Colonic mucosa (tissue), 4 donors: ENCODE data around the gene KCNG2. TPM values are rescaled to one million over a fixed set of nuclear protein-coding genes. Genes with fewer than 3 reads are reported as not detected.
A peak's percentile ranks its signal among the peaks of the same experiment; 100 is the strongest.

Experiments used
- DNase-seq: peaks from one replicate; pipeline ENCODE4 v3.0.0-alpha.2; 2020
- H3K27ac ChIP-seq: fragments of 200-600 bp; one replicate; pipeline ENCODE4 v1.8.0; 2021
- H3K27me3 ChIP-seq: fragments of 200-600 bp; one replicate; pipeline ENCODE4 v1.8.0; 2021
- H3K36me3 ChIP-seq: fragments of 200-600 bp; one replicate; pipeline ENCODE4 v1.8.0; 2021
- H3K4me1 ChIP-seq: fragments of 200-600 bp; one replicate; pipeline ENCODE4 v1.8.0; 2021; ENCODE audit warnings: mild to moderate bottlenecking
- H3K4me3 ChIP-seq: fragments of 200-600 bp; one replicate; pipeline ENCODE4 v1.8.0; 2021
- H3K9ac ChIP-seq, 2 donors: one replicate each; pipeline ENCODE4 v1.7.0; 2013; ENCODE audit warnings: control low read depth in 2 of 2, low read depth in 2 of 2, low read length in 2 of 2
- H3K9me3 ChIP-seq: fragments of 200-600 bp; one replicate; pipeline ENCODE4 v1.8.0; 2021
- CTCF ChIP-seq: fragments of 200-600 bp; IDR thresholded peaks from one replicate; pipeline ENCODE4 v1.8.0; 2022; ENCODE audit warnings: antibody characterized with exemption, mild to moderate bottlenecking
- intact Hi-C: fragments of 100-400 bp; cut with DNase I; formaldehyde crosslinking; loops from one replicate; pipeline ENCODE4 v1.14.1; 2022
- total RNA-seq, 2 donors: library from RNA; stranded (reverse); fragmentation: NEBNext Ultra II Directional in 1 of 2; extraction: Animal tissue kit (Norgen Biotek cat#: 25700) in 1 of 2; gene quantifications; one replicate each; pipeline ENCODE4 v1.2.1, GENCODE V29; 2021
- donor health status: healthy.
- donor health status: DM: no; HTN: no; CAD: no.
- donor health status: DM: no; HTN: no; CAD: no.

Gene KCNG2
- total RNA-seq, 2 donors from 2014 or later = 0.32 TPM; not detected in 1

DNA sequence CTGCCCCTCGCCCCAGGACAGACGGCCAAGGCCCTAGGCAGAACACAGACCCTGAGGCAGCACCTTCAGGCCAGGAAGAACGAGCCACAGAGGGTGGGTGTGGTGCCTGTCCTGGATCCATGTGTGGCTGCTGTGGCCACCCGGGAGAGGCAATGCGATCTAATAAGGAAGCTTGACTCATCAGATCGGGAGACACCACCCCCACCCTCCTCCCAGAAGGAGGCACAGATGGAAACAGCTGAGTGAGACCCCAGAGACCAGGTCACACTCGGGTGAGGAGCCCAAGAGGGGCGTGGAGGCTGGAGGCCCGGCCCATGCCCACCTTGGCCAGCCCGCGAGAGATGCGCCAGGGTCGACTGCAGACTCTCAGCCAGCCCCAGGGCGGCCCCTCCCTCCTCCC is 20.3 kb downstream of the KCNG2 start:
- no peak overlapping the region for H3K9ac ChIP-seq
- H3K27ac ChIP-seq = no peak overlapping the region
- H3K4me1 ChIP-seq = no peaks in the 10 kb centered on the region
- H3K27me3 ChIP-seq = no peaks in the 10 kb centered on the region
- no peaks in the 10 kb centered on the region for H3K36me3 ChIP-seq
- no peak overlapping the region for H3K4me3 ChIP-seq
- TF ChIP-seq CTCF = no peak
- DNase-seq = no peak
- intact Hi-C loops = no loop called here
- H3K9me3 ChIP-seq = no peaks in the 10 kb centered on the region

- intact Hi-C loops = no loop called here
- TF ChIP-seq CTCF = no peak
- Histone ChIP-seq H3K4me3 (no peak overlapping the region), H3K9ac (no peak overlapping the region), H3K27me3 (no peaks in the 10 kb centered on the region), H3K36me3 (no peaks in the 10 kb centered on the region), H3K4me1 (no peaks in the 10 kb centered on the region), H3K27ac (no peak overlapping the region), H3K9me3 (no peaks in the 10 kb centered on the region)
- peak; percentile 8 for DNase-seq
These were observed 20.9 kb downstream of the KCNG2 start for GRCh38 chr18:79818631-79819030.

DNA sequence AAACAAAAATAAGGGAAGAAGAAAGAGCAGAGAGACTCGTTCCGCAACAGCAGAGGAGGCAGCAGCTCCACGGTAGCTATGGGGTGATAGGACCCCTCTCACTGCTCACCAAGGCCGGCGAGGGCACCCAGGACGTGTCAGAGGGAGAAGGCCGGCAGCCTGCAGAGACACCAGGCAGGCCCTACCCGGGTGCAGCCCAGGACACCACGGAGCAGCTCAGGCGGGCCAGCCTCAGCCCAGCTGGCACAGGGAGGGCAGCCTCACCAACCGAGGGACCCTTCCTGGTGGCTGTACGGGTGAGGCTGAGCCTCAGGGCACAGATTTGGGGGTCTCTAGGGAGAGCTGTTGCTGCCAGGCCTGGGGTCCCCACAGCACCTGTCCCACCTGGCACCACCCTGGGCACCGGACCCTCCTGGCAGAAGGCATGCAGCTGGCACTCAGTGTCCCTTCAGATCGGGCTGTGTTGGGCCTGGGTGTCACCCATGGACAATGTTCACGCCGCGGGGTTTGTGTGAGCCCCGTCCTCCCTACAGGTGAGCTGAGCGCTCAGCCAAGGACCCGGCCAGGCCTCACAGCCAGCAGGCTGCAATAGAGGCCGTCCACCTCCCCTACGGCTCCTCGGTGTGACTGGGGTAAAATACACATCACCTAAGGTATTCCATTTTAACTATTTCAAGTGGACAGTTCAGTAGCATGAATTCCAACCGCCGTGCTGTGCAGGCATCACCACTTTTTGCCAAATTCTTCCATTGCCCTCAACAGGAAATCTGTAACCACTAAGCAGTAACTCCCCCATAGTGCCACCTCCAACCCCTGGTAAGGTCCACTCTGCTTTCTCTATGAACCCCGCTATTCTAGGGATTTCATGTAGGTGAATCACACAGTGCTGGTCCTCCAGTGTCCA is 21.6 kb downstream of the KCNG2 start:
- no peaks in the 10 kb centered on the region for H3K36me3 ChIP-seq
- intact Hi-C loops = no loop called here
- no peak overlapping the region for H3K27ac ChIP-seq
- TF ChIP-seq CTCF = no peak
- peak; percentile 15 for DNase-seq
- no peaks in the 10 kb centered on the region for H3K4me1 ChIP-seq
- H3K27me3 ChIP-seq = no peaks in the 10 kb centered on the region
- no peak overlapping the region for H3K9ac ChIP-seq
- H3K4me3 ChIP-seq = no peak overlapping the region
- H3K9me3 ChIP-seq = no peaks in the 10 kb centered on the region

GRCh38 chr18:79819968-79820351 is 22.2 kb downstream of the KCNG2 start:
- Histone ChIP-seq H3K27ac (no peak overlapping the region), H3K9me3 (no peaks in the 10 kb centered on the region), H3K27me3 (no peaks in the 10 kb centered on the region), H3K4me1 (no peaks in the 10 kb centered on the region), H3K9ac (no peak overlapping the region), H3K36me3 (no peaks in the 10 kb centered on the region), H3K4me3 (no peak overlapping the region)
- intact Hi-C loops = no loop called here
- no peak for TF ChIP-seq CTCF
- no peak for DNase-seq

DNA sequence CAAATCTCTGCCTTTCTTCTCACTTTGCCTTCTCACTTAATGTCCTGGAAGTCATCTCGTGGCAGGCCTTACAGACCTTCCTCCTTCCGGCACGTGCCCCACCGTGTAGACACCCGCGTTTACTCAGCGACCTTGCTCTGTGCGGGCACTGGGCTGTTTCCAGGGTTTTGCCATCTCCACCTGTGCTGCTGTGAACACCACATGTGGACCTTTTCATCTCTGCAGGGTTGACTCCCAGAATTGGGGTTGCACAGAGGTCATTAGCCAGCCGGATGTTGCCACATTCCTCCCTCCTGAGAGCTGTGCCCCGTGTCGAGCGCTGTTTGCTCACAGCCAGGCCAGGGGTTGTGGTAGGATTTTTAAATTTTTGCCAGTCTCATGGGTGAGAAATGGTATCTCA is 25.4 kb downstream of the KCNG2 start:
- no peak overlapping the region for H3K4me3 ChIP-seq
- H3K9me3 ChIP-seq = no peaks in the 10 kb centered on the region
- no peak overlapping the region for H3K9ac ChIP-seq
- no peak for DNase-seq
- intact Hi-C loops = no loop called here
- no peaks in the 10 kb centered on the region for H3K36me3 ChIP-seq
- TF ChIP-seq CTCF = no peak
- H3K27ac ChIP-seq = no peak overlapping the region
- H3K27me3 ChIP-seq = no peaks in the 10 kb centered on the region
- no peaks in the 10 kb centered on the region for H3K4me1 ChIP-seq
